Stomach (tissue), 9 donors: Measurements from ENCODE around the gene GFER. TPM values are rescaled to one million over a fixed set of nuclear protein-coding genes. Genes with fewer than 3 reads are reported as not detected.

Experiments used
- DNase-seq, 2 donors: peaks; one replicate each; pipeline versions ENCODE4 v3.0.0 to v3.0.0-alpha.2; 2013 to 2019
- H3K27ac ChIP-seq, 5 donors: fragments of 200-600 bp in 4 of 5; sonication (generic) in 4 of 5; one replicate each; pipeline ENCODE4 v1.5.1; 2013 to 2019; ENCODE audit warnings: mild to moderate bottlenecking in 1 of 5, moderate library complexity in 1 of 5
- H3K27me3 ChIP-seq, 3 donors: fragments of 200-600 bp; sonication (generic); one replicate each; pipeline ENCODE4 v1.5.1; 2017 to 2019; ENCODE audit warnings: mixed run types in 1 of 3
- H3K36me3 ChIP-seq, 4 donors: fragments of 200-600 bp; sonication (generic); 1 replicate in 3 of 4; 2 replicates in 1 of 4; pipeline ENCODE4 v1.5.1; 2016 to 2019
- H3K4me1 ChIP-seq, 4 donors: fragments of 200-600 bp; sonication (generic); one replicate each; pipeline ENCODE4 v1.5.1; 2016 to 2019
- H3K4me3 ChIP-seq, 4 donors: fragments of 200-600 bp; sonication (generic) in 3 of 4; one replicate each; pipeline ENCODE4 v1.5.1; 2016 to 2019; ENCODE audit warnings: mild to moderate bottlenecking in 1 of 4
- H3K9me3 ChIP-seq, 4 donors: fragments of 200-600 bp; sonication (generic); one replicate each; pipeline ENCODE4 v1.5.1; 2016 to 2019
- EP300 ChIP-seq: sonication (generic); formaldehyde crosslinking; IDR thresholded peaks from one replicate; pipeline ENCODE4 v1.6.1; 2017; ENCODE audit warnings: antibody characterized with exemption
- POLR2A ChIP-seq, 4 donors: fragments of 450-650 bp; IDR thresholded peaks; one replicate each; pipeline ENCODE4 v1.6.1; 2016; ENCODE audit warnings: antibody characterized with exemption in 4 of 4, control low read depth in 2 of 4, mild to moderate bottlenecking in 1 of 4, moderate library complexity in 1 of 4
- POLR2AphosphoS5 ChIP-seq, 3 donors: sonication (generic); formaldehyde crosslinking; IDR thresholded peaks; one replicate each; pipeline ENCODE4 v1.6.1; 2016; ENCODE audit warnings: antibody characterized with exemption in 3 of 3
- WGBS, 5 donors: extraction: QIAGEN DNeasy Blood & Tissue Kit in 3 of 5; methylation state at CpG; one replicate each; pipeline versions ENCODE4 v1.1.5 to v1.1.7; 2013 to 2018; 5-methylcytosine and 5-hydroxymethylcytosine counted together
- intact Hi-C: fragments of 100-400 bp; cut with DNase I; formaldehyde crosslinking; loops from one replicate; pipeline ENCODE4 v1.15.1; 2023; ENCODE audit warnings: low total_unique reads
- polyA plus RNA-seq, 3 donors: library from polyadenylated mRNA; stranded (reverse); fragments of 200-250 nt; gene quantifications; one replicate each; pipeline ENCODE4 v1.2.3, GENCODE V29; 2013
- total RNA-seq, 5 donors: library from RNA; depleted of rRNA; stranded (reverse); fragments of >200 nt; gene quantifications; one replicate each; pipeline versions ENCODE4 v1.1.0 to v1.2.3, GENCODE V29; 2014 to 2016
- TF ChIP-seq, protein P1 (sequence below), 7 experiments: fragments of 450-650 bp in 4 of 7; fragments of 200-600 bp in 3 of 7; sonication (generic) in 3 of 7; IDR thresholded peaks; one replicate each; pipeline ENCODE4 v1.5.1; 2016 to 2019; ENCODE audit warnings: antibody characterized with exemption in 7 of 7, control low read depth in 2 of 7, mild to moderate bottlenecking in 1 of 7
- donor health status: healthy with polysubstance abuse.
- donor health status: Bipolar disorder and iron deficiency.
- donor health status: healthy.

GFER gene
- total and polyA plus RNA-seq, 8 donors = 3.1 to 313 (median 33.6) TPM

DNA sequence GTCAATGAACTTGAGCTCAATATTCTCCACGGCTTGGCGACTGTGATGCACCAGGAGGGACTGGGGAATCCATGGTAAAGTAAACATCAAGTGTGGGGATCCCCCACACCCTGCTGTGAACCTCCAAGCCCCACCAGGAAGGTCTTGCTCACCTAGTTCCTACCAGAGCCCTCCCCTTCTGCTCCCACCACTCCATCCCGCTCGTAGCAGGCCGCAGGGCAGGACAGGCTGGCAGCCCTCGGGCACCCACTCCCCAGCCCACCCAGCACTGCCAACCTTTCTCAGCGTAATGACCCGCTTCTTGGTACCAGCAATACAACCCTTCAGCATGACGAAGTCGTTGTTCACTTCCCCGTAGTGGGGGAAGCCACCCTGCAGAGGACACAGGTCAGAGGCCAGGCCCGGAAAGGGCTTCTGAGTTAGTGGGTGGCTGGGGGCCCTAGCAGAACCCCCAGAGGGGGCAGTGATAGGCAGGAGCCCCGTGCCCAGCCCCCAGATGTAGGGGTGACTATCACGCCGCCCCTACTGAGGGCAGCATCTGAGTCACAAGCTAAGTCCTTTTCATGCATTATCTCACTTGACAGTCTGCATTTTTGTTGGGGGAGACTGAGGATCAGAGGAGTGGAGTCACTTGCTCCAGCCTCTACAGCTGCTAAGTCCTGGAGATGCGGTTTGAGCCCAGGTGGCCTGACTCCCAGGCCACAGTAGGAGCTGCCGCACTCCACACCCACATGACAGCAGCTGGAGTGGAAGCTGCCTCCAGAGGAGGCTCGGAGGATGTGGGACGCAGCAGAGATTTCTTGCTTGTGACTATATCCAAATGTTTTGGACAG, 38.2 kb upstream of the GFER start:
- TF ChIP-seq POLR2AphosphoS5 (IDR thresholded peaks at IDR 0.05) = no peak
- TF ChIP-seq, protein P1, sequence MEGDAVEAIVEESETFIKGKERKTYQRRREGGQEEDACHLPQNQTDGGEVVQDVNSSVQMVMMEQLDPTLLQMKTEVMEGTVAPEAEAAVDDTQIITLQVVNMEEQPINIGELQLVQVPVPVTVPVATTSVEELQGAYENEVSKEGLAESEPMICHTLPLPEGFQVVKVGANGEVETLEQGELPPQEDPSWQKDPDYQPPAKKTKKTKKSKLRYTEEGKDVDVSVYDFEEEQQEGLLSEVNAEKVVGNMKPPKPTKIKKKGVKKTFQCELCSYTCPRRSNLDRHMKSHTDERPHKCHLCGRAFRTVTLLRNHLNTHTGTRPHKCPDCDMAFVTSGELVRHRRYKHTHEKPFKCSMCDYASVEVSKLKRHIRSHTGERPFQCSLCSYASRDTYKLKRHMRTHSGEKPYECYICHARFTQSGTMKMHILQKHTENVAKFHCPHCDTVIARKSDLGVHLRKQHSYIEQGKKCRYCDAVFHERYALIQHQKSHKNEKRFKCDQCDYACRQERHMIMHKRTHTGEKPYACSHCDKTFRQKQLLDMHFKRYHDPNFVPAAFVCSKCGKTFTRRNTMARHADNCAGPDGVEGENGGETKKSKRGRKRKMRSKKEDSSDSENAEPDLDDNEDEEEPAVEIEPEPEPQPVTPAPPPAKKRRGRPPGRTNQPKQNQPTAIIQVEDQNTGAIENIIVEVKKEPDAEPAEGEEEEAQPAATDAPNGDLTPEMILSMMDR (IDR thresholded peaks at IDR 0.05) = no peak
- no peak for TF ChIP-seq EP300
- no peak for TF ChIP-seq POLR2A (IDR thresholded peaks at IDR 0.05)
- no peak for DNase-seq
- no peak overlapping the region for H3K4me3 ChIP-seq
- 81 to 87% (median 85%) methylated on average over 19 of the region's 19 CpGs for WGBS, 5 donors
- no peaks in the 10 kb centered on the region for H3K9me3 ChIP-seq
- peaks cover 18 to 30% (median 25%) of the 10 kb centered on the region in 4 donors for H3K4me1 ChIP-seq
- intact Hi-C loops = no loop called here
- H3K27ac ChIP-seq = no peak overlapping the region
- peaks cover 2 to 5% (median 5%) of the 10 kb centered on the region in 4 donors for H3K36me3 ChIP-seq
- no peaks in the 10 kb centered on the region for H3K27me3 ChIP-seq

DNA sequence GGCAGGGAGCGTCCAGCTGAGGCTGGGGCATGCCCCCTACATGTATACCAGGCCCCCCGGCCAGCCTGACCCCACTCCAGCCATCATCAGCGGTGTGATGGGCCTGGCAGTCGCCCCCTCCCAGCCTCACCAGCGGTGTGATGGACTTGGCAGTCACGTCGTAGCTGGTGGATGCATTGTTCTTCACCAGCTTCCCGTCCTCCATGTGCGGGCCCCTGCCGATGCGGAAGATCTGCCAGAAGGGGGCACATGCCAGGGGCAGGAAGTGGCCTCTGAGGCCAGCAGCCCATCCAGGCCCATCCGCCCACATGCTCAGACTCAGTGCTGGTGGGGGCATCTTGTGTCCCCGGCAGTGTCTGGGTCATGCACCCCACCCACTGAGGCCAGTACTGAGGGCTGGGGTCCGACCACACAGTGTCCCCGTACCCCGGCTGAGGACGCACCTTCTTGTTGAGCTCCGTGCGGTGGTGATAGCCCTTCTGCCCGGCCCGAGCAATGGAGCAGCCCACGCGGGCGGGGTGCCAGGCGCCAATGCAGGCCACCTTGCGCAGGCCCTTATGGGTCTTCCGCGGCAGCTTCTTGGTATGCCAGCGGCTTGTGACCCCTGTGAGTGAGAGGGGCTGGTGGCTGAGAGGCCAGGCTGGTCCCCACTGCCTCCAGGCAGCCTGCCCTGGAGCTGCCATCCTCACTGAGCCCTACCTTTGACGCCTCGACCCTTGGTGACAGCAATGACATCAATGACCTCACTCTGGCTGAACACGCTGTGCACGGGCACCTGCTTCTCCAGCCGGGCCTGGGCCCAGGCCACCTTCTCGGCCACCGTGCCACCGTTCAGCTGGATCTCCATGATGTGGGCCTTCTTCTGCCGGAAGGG, 37.3 kb upstream of the GFER start:
- intact Hi-C loops = no loop called here
- TF ChIP-seq, protein P1 (IDR thresholded peaks at IDR 0.05) = no peak
- TF ChIP-seq POLR2AphosphoS5 (IDR thresholded peaks at IDR 0.05) (no peak), EP300 (no peak), POLR2A (IDR thresholded peaks at IDR 0.05) (no peak)
- H3K4me1 ChIP-seq = peaks cover 9 to 20% (median 16%) of the 10 kb centered on the region in 4 donors
- H3K36me3 ChIP-seq = no peaks in the 10 kb centered on the region
- H3K27ac ChIP-seq = no peak overlapping the region
- no peak overlapping the region for H3K4me3 ChIP-seq
- no peak for DNase-seq
- no peaks in the 10 kb centered on the region for H3K27me3 ChIP-seq
- H3K9me3 ChIP-seq = no peaks in the 10 kb centered on the region
- 77 to 86% (median 85%) methylated on average over 18 to 38 of the region's 38 CpGs for WGBS, 5 donors

DNA sequence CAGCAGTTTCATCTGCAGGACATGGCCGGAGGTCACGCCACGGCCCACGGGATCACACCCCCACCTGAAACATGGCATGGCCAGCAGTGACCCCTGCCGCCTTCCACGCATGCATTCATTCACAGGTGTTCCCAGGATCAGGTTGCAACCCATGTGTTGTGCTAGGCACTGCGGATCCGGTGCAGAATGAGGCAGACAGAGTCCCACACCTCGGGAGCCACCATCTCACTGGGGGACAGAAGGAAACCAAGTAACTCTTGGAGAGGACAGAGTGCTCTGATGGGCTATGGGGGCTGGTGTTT, 36.7 kb upstream of the GFER start:
- Histone ChIP-seq H3K9me3 (no peaks in the 10 kb centered on the region), H3K4me1 (peaks cover 3 to 14% (median 10%) of the 10 kb centered on the region in 4 donors), H3K36me3 (no peaks in the 10 kb centered on the region), H3K27ac (no peak overlapping the region), H3K27me3 (no peaks in the 10 kb centered on the region), H3K4me3 (no peak overlapping the region)
- no peak for TF ChIP-seq POLR2AphosphoS5 (IDR thresholded peaks at IDR 0.05)
- TF ChIP-seq POLR2A (IDR thresholded peaks at IDR 0.05) = no peak
- TF ChIP-seq, protein P1 (IDR thresholded peaks at IDR 0.05) = no peak
- no peak for TF ChIP-seq EP300
- intact Hi-C loops = no loop called here
- 80 to 92% (median 88%) methylated on average over 4 to 9 of the region's 9 CpGs for WGBS, 5 donors
- no peak for DNase-seq

DNA sequence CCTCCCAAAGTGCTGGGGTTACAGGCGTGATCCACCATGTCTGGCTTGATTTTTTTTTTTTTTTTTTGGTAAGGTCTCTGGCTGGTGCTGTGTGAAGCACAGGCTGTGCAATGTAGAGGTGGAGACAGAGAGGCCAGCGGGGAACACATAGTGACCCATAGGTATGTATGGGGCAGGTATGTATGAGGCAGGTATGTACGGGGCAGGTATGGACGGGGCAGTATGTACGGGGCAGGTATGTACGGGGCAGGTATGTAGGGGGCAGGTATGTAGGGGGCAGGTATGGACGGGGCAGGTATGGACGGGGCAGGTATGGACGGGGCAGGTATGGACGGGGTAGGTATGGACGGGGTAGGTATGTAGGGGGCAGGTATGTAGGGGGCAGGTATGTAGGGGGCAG, 34.5 kb upstream of the GFER start:
- no peak for DNase-seq
- Histone ChIP-seq H3K27me3 (no peaks in the 10 kb centered on the region), H3K27ac (no peak overlapping the region), H3K4me1 (peaks cover 0 to 4% (median 0%) of the 10 kb centered on the region in 4 donors), H3K36me3 (no peaks in the 10 kb centered on the region), H3K9me3 (no peaks in the 10 kb centered on the region), H3K4me3 (no peak overlapping the region)
- WGBS, 5 donors = 88 to 96% (median 93%) methylated on average over 10 to 11 of the region's 11 CpGs
- TF ChIP-seq POLR2A (IDR thresholded peaks at IDR 0.05) = no peak
- intact Hi-C loops = no loop called here
